Raji (cell line): ENCODE results near the gene PIH1D2.

Experiments
- POLR2A ChIP-seq: IDR thresholded peaks from 2 replicates; pipeline ENCODE4 v1.6.1; 2011; ENCODE audit warnings: low read depth, low read length, control low read depth; ENCODE audit not compliant: insufficient read depth

Gene PIH1D2

DNA sequence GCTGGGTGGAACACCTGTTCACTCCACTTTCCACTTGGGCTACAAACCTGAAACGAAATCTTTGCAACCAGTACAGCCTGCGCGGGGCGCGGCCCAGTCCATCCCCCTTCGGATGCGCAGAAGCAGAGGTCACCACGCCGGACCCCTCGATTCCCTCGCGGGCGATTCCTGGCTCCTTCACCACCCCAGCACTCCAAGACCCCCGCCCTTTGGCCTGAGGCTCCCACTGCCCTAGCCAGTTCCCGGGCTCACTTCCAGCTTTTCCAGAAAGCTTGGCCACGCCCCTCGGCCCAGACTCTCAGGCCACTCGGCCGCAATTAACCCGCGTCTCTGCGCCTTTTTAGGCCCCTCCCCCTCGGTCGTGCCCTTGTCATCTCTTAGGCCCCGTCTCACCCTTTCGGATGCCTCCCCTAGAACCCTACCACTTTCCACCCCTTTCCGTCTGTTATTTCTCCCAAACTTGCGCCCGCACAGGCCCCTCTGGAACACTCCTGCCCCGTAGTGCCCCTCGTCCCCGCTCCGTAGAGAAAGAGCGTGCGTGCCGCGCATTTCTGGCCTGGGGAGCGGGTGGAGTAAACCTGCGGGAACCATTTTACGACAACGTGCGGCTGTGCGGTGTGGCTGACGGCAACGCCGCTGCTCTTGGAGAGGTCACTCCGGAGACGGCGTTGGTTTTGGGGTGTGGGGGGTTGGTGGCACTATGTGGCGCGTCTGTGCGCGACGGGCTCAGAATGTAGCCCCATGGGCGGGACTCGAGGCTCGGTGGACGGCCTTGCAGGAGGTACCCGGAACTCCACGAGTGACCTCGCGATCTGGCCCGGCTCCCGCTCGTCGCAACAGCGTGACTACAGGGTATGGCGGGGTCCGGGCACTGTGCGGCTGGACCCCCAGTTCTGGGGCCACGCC is 48.8 kb downstream of the PIH1D2 start, which contains the start of gene DLAT:
TSS of gene DLAT (plus strand) at position 636 of the 906 bp plus-strand sequence. CDS start at position 701, 65 bp downstream.
- TF ChIP-seq POLR2A: peak; percentile 90

DNA sequence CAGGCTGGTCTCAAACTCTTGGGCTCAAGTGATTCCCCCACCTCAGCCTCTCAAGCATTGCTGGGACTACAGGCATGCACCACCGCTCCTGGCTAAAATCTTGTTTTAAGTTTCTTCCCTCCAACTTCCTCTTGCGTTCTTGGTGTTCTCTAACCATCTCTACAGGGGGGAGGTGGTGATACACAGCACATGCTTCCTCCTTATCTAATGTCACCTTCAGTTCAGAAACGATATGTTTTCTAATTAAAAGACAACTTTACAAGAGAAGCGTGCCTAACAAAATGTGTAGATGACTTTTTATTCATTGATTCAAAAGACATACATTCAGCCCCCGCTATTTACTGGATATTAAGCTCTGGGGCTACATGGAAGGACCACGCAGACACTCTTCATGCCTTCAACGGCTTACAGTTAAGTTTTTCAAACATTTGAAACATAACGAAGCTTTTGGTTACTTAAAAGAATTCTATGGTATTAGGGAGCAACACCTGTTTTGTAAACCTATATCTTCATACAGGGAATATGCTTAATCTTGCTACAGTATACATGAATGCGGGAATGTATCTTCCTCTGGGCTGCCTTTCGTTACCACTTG is 49.5 kb downstream of the PIH1D2 start:
- TF ChIP-seq POLR2A: 0 out of 2 replicates have a peak, but pooled peaks have one; percentile 46

DNA sequence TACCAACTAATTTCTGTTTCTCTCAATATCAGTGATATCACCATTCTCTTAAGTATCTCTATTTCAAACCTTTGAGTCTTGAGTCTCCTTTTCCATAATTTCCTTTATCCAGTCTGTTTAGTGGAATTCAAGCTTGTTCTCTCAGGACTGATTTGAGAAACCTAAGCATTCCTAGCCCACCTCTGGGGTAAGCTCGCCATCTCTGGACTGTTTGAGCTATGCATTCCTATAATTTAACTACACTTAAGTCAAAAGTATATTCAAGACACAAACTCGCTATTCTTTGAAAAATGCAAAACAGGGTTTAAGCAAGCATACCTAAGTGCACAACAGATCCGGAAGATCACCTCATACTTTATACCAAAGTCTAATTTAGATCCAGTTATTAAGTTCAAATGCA is 50.7 kb downstream of the PIH1D2 start:
- no peak for TF ChIP-seq POLR2A

DNA sequence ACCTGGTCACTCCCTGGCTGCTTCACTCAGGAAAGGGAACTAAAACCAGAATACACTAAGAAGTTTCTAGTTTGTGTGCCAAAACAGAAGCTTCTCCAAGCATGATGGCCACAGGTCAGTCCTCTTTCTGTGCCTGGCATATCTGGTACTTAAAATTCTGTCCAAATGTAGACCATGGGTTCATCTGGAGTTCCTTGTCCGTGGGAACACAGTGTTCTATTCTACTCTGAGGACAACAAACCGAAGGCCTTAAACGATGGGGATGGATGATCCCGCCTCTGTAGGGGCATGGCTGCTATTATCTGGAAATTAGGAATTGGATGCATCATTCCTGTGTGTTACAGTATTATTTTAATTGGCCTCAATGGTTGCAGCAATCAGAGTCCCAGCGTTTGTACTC is 54.8 kb downstream of the PIH1D2 start:
- no peak for TF ChIP-seq POLR2A
